DOHH2 (cell line): ENCODE data around the gene CYP4F11.

ENCODE experiments used
- H3F3A ChIP-seq: fragments of 200-600 bp; sonication (generic), shearing (Covaris generic); 2 replicates; pipeline ENCODE4 v1.6.0; 2016; ENCODE audit warnings: antibody characterized with exemption, mild to moderate bottlenecking; ENCODE audit not compliant: control insufficient read depth, insufficient read depth
- H3K27ac ChIP-seq: fragments of 200-600 bp; sonication (generic); 2 replicates; pipeline ENCODE4 v1.5.1; 2014; ENCODE audit warnings: low read depth, mild to moderate bottlenecking, low read length, moderate library complexity
- H3K27me3 ChIP-seq: fragments of 200-600 bp; sonication (generic); 2 replicates; pipeline ENCODE4 v1.6.1; 2014; ENCODE audit warnings: mild to moderate bottlenecking, low read length, mixed read lengths; ENCODE audit not compliant: control insufficient read depth
- H3K36me3 ChIP-seq: fragments of 200-600 bp; sonication (generic); 2 replicates; pipeline ENCODE4 v1.6.1; 2014; ENCODE audit warnings: mild to moderate bottlenecking, low read length, moderate library complexity, mixed read lengths; ENCODE audit not compliant: control insufficient read depth
- H3K4me1 ChIP-seq: fragments of 200-600 bp; sonication (generic); 2 replicates; pipeline ENCODE4 v1.6.1; 2014; ENCODE audit warnings: mild to moderate bottlenecking, low read length, mixed read lengths; ENCODE audit not compliant: control insufficient read depth
- H3K4me2 ChIP-seq: fragments of 200-600 bp; sonication (generic); 2 replicates; pipeline ENCODE4 v1.6.0; 2014; ENCODE audit warnings: mild to moderate bottlenecking, low read length, moderate library complexity
- H3K4me3 ChIP-seq: fragments of 200-600 bp; sonication (generic); 2 replicates; pipeline ENCODE4 v1.5.1; 2014; ENCODE audit warnings: mild to moderate bottlenecking, low read length, mixed read lengths
- H3K79me2 ChIP-seq: fragments of 200-600 bp; sonication (generic); 2 replicates; pipeline ENCODE4 v1.6.1; 2014; ENCODE audit warnings: mild to moderate bottlenecking, low read length, mixed read lengths; ENCODE audit not compliant: control insufficient read depth
- H3K9me2 ChIP-seq: fragments of 200-600 bp; sonication (generic); replicated peaks from 2 replicates; pipeline ENCODE4 v1.6.1; 2014; ENCODE audit warnings: mild to moderate bottlenecking, low read length, mixed read lengths; ENCODE audit not compliant: control insufficient read depth
- H3K9me3 ChIP-seq: fragments of 200-600 bp; sonication (generic); 2 replicates; pipeline ENCODE4 v1.6.1; 2014; ENCODE audit warnings: antibody characterized with exemption, low read length, mixed read lengths; ENCODE audit not compliant: control insufficient read depth, insufficient read depth
- H4K20me1 ChIP-seq: fragments of 200-600 bp; sonication (generic); 2 replicates; pipeline ENCODE4 v1.6.0; 2014; ENCODE audit warnings: low read depth, mild to moderate bottlenecking, antibody characterized with exemption, low read length, moderate library complexity; ENCODE audit not compliant: control insufficient read depth, insufficient read depth
- EZH2phosphoT487 ChIP-seq: fragments of 200-600 bp; sonication (generic); IDR thresholded peaks from 2 replicates; pipeline ENCODE4 v1.6.1; 2017; ENCODE audit warnings: borderline replicate concordance, mild to moderate bottlenecking, antibody characterized with exemption, low read length, moderate library complexity, mixed read lengths
- TF ChIP-seq, protein P1 (sequence below): fragments of 200-600 bp; sonication (generic); IDR thresholded peaks from one replicate; pipeline ENCODE4 v1.5.1; 2014; ENCODE audit warnings: antibody characterized with exemption, mild to moderate bottlenecking, low read depth, low read length; ENCODE audit not compliant: poor library complexity, severe bottlenecking

Gene CYP4F11

GRCh38 chr19:15964231-15964630, 29.9 kb upstream of the CYP4F11 start:
- Histone ChIP-seq H3F3A (no peaks in the 10 kb centered on the region), H3K9me3 (no peaks in the 10 kb centered on the region), H4K20me1 (no peaks in the 10 kb centered on the region), H3K4me2 (no peak overlapping the region), H3K27me3 (no peaks in the 10 kb centered on the region), H3K4me1 (no peaks in the 10 kb centered on the region), H3K79me2 (no peaks in the 10 kb centered on the region), H3K9me2 (no peaks in the 10 kb centered on the region), H3K4me3 (no peak overlapping the region), H3K27ac (no peak overlapping the region), H3K36me3 (no peaks in the 10 kb centered on the region)
- TF ChIP-seq EZH2phosphoT487: no peak
- TF ChIP-seq, protein P1, sequence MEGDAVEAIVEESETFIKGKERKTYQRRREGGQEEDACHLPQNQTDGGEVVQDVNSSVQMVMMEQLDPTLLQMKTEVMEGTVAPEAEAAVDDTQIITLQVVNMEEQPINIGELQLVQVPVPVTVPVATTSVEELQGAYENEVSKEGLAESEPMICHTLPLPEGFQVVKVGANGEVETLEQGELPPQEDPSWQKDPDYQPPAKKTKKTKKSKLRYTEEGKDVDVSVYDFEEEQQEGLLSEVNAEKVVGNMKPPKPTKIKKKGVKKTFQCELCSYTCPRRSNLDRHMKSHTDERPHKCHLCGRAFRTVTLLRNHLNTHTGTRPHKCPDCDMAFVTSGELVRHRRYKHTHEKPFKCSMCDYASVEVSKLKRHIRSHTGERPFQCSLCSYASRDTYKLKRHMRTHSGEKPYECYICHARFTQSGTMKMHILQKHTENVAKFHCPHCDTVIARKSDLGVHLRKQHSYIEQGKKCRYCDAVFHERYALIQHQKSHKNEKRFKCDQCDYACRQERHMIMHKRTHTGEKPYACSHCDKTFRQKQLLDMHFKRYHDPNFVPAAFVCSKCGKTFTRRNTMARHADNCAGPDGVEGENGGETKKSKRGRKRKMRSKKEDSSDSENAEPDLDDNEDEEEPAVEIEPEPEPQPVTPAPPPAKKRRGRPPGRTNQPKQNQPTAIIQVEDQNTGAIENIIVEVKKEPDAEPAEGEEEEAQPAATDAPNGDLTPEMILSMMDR: no peak

DNA sequence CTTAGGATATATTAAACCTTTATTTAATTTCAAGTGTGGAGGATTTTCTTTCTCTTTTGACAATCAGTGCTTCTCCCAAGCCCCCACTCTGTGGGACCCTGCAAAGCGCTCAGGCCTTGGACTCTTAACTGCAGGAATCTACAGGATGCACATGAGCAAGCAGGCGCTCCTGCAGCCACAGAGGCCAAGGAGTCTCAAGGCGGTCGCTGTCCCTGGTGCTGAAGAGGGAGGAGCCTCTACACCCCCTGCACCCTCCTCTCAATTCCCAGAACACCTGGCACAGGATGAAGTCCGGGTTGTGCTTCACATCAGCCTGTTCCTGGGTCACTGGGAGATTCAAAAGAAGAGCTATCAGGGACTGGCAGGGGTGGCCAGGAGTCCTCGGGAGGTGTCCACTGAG, 28.0 kb upstream of the CYP4F11 start:
- Histone ChIP-seq H3K27ac (no peak overlapping the region), H3F3A (no peaks in the 10 kb centered on the region), H3K4me3 (no peak overlapping the region), H3K9me3 (no peaks in the 10 kb centered on the region), H4K20me1 (no peaks in the 10 kb centered on the region), H3K27me3 (no peaks in the 10 kb centered on the region), H3K4me1 (no peaks in the 10 kb centered on the region), H3K79me2 (no peaks in the 10 kb centered on the region), H3K9me2 (no peaks in the 10 kb centered on the region), H3K4me2 (no peak overlapping the region), H3K36me3 (no peaks in the 10 kb centered on the region)
- TF ChIP-seq EZH2phosphoT487: no peak

DNA sequence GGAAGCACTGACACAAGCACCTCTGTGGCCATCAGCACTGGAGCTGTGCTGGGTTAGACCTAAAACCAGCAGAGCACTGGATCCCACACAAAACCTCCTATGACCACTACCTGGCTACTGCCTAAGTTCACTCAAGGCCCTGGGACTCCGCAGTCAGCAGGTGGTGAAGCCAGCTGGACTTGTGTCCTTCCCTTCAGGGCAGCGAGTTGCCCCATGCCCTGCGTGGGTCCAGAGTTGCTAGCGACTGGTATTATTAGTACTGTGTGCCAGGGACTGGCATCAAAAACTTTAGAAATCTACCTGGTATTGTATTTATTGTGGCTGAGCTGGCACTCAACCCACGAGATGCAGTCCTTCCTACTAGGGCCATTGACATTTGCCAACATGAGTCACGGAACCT, 20.5 kb upstream of the CYP4F11 start:
- H3K4me2 ChIP-seq: no peak overlapping the region
- no peak for TF ChIP-seq EZH2phosphoT487
- TF ChIP-seq, protein P1: no peak
- H3K79me2 ChIP-seq: no peaks in the 10 kb centered on the region
- no peaks in the 10 kb centered on the region for H3K27me3 ChIP-seq
- H3K36me3 ChIP-seq: no peaks in the 10 kb centered on the region
- H3K4me1 ChIP-seq: no peaks in the 10 kb centered on the region
- no peak overlapping the region for H3K27ac ChIP-seq
- H3F3A ChIP-seq: no peaks in the 10 kb centered on the region
- H4K20me1 ChIP-seq: no peaks in the 10 kb centered on the region
- H3K9me3 ChIP-seq: no peaks in the 10 kb centered on the region
- H3K9me2 ChIP-seq: no peaks in the 10 kb centered on the region
- H3K4me3 ChIP-seq: no peak overlapping the region

GRCh38 chr19:15948223-15949058, 14.1 kb upstream of the CYP4F11 start, which contains the start of gene OR10H4:
Gene OR10H4 (plus strand): TSS chr19:15949008. CDS start chr19:15949008, 0 bp downstream.
- Histone ChIP-seq H3K4me2 (no peak within 1 kb of the TSS), H3K4me1 (no peaks in the 10 kb centered on the region), H3K9me3 (peaks cover 11% of the 10 kb centered on the region; the same call in 1 of the 2 replicates), H3K27me3 (0 out of 2 replicates have a peak, but pooled peaks cover 2% of the 10 kb centered on the region), H3K9me2 (no peaks in the 10 kb centered on the region), H3K79me2 (no peaks in the 10 kb centered on the region), H3K4me3 (no peak within 1 kb of the TSS), H3K36me3 (no peaks in the 10 kb centered on the region), H3K27ac (no peak within 1 kb of the TSS), H4K20me1 (no peaks in the 10 kb centered on the region), H3F3A (no peaks in the 10 kb centered on the region)
- TF ChIP-seq, protein P1: no peak
- no peak for TF ChIP-seq EZH2phosphoT487
